Measurements from ENCODE around the gene C2orf76. TPM values are rescaled to one million over a fixed set of nuclear protein-coding genes. Genes with fewer than 3 reads are reported as not detected.
"Not testable (repeated sequence)": the region's sequence is repeated elsewhere in the genome, so short reads cannot be mapped to it uniquely, and the experiment has no call there.

Gene C2orf76
- total and polyA plus RNA-seq, 4 donors, result 17.4 to 29.5 (median 21.3) TPM

GRCh38 chr2:119383410-119384140 lies 16.9 kb upstream of the C2orf76 start:
- no peak overlapping the region for H3K4me3 ChIP-seq (ENCODE audit: low read depth, low read length)
- H3K9me3 ChIP-seq (ENCODE audit: control insufficient read depth, insufficient read depth, low read length), result no peaks in the 10 kb centered on the region
- peak in 1 of 6 donors; percentile 21 for DNase-seq (ENCODE audit: low read depth in 4 of 6, low spot score in 6 of 6)
- 75% methylated on average over 6 of the region's 6 CpGs for WGBS (ENCODE audit: insufficient coverage)
- no peaks in the 10 kb centered on the region for H3K36me3 ChIP-seq (ENCODE audit: control insufficient read depth, insufficient read depth, low read length)
- H3K4me1 ChIP-seq (ENCODE audit: control insufficient read depth, insufficient read depth, low read length), result peaks cover 17% of the 10 kb centered on the region
- H3K27ac ChIP-seq (ENCODE audit: low read depth, low read length), result no peak overlapping the region
- H3K27me3 ChIP-seq (ENCODE audit: control insufficient read depth, insufficient read depth, low read length), result no peaks in the 10 kb centered on the region

GRCh38 chr2:119378566-119378965 lies 11.9 kb upstream of the C2orf76 start:
- WGBS (ENCODE audit: insufficient coverage), result 83% methylated on average over 2 of the region's 6 CpGs
- Histone ChIP-seq H3K4me3 (ENCODE audit: low read depth, low read length) (no peak overlapping the region), H3K36me3 (ENCODE audit: control insufficient read depth, insufficient read depth, low read length) (peaks cover under 1% of the 10 kb centered on the region), H3K27ac (ENCODE audit: low read depth, low read length) (no peak overlapping the region), H3K9me3 (ENCODE audit: control insufficient read depth, insufficient read depth, low read length) (no peaks in the 10 kb centered on the region), H3K4me1 (ENCODE audit: control insufficient read depth, insufficient read depth, low read length) (peaks cover 11% of the 10 kb centered on the region), H3K27me3 (ENCODE audit: control insufficient read depth, insufficient read depth, low read length) (no peaks in the 10 kb centered on the region)
- DNase-seq (ENCODE audit: low read depth in 4 of 6, low spot score in 6 of 6), result no peak

- DNase-seq (ENCODE audit: low read depth in 4 of 6, low spot score in 6 of 6), result no peak
- Histone ChIP-seq H3K9me3 (ENCODE audit: control insufficient read depth, insufficient read depth, low read length) (no peaks in the 10 kb centered on the region), H3K27ac (ENCODE audit: low read depth, low read length) (no peak overlapping the region), H3K4me3 (ENCODE audit: low read depth, low read length) (no peak overlapping the region), H3K4me1 (ENCODE audit: control insufficient read depth, insufficient read depth, low read length) (peaks cover 14% of the 10 kb centered on the region), H3K36me3 (ENCODE audit: control insufficient read depth, insufficient read depth, low read length) (peaks cover 7% of the 10 kb centered on the region), H3K27me3 (ENCODE audit: control insufficient read depth, insufficient read depth, low read length) (no peaks in the 10 kb centered on the region)
- WGBS (ENCODE audit: insufficient coverage), result 51% methylated on average over 5 of the region's 5 CpGs
Observed at GRCh38 chr2:119377993-119378345, 11.3 kb upstream of the C2orf76 start.

- no peak for DNase-seq (ENCODE audit: low read depth in 4 of 6, low spot score in 6 of 6)
- no peaks in the 10 kb centered on the region for H3K27me3 ChIP-seq (ENCODE audit: control insufficient read depth, insufficient read depth, low read length)
- no peak overlapping the region for H3K27ac ChIP-seq (ENCODE audit: low read depth, low read length)
- H3K4me3 ChIP-seq (ENCODE audit: low read depth, low read length), result no peak overlapping the region
- peaks cover 12% of the 10 kb centered on the region for H3K36me3 ChIP-seq (ENCODE audit: control insufficient read depth, insufficient read depth, low read length)
- no peaks in the 10 kb centered on the region for H3K9me3 ChIP-seq (ENCODE audit: control insufficient read depth, insufficient read depth, low read length)
- 92% methylated on average over 3 of the region's 7 CpGs for WGBS (ENCODE audit: insufficient coverage)
- H3K4me1 ChIP-seq (ENCODE audit: control insufficient read depth, insufficient read depth, low read length), result peaks cover 19% of the 10 kb centered on the region
Observed at GRCh38 chr2:119377294-119377992, 10.8 kb upstream of the C2orf76 start.

- no peak overlapping the region for H3K27ac ChIP-seq (ENCODE audit: low read depth, low read length)
- no peaks in the 10 kb centered on the region for H3K9me3 ChIP-seq (ENCODE audit: control insufficient read depth, insufficient read depth, low read length)
- H3K27me3 ChIP-seq (ENCODE audit: control insufficient read depth, insufficient read depth, low read length), result no peaks in the 10 kb centered on the region
- peaks cover 25% of the 10 kb centered on the region for H3K4me1 ChIP-seq (ENCODE audit: control insufficient read depth, insufficient read depth, low read length)
- H3K4me3 ChIP-seq (ENCODE audit: low read depth, low read length), result no peak overlapping the region
- no peak for DNase-seq (ENCODE audit: low read depth in 4 of 6, low spot score in 6 of 6)
- WGBS (ENCODE audit: insufficient coverage), result 100% methylated on average over 5 of the region's 5 CpGs
- peaks cover 16% of the 10 kb centered on the region for H3K36me3 ChIP-seq (ENCODE audit: control insufficient read depth, insufficient read depth, low read length)
Observed at GRCh38 chr2:119376810-119377209, 10.2 kb upstream of the C2orf76 start.

GRCh38 chr2:119376406-119376805 lies 9.8 kb upstream of the C2orf76 start:
- WGBS (ENCODE audit: insufficient coverage), result 98% methylated on average over 4 of the region's 6 CpGs

GRCh38 chr2:119373907-119374745 lies 7.5 kb upstream of the C2orf76 start:
- WGBS (ENCODE audit: insufficient coverage), result no CpG with 5 or more reads among the region's 5 CpGs
- H3K27me3 ChIP-seq (ENCODE audit: control insufficient read depth, insufficient read depth, low read length); DNase-seq (ENCODE audit: low read depth in 4 of 6, low spot score in 6 of 6); H3K9me3 ChIP-seq (ENCODE audit: control insufficient read depth, insufficient read depth, low read length); H3K27ac ChIP-seq (ENCODE audit: low read depth, low read length); H3K4me3 ChIP-seq (ENCODE audit: low read depth, low read length): not testable (repeated sequence)
- H3K36me3 ChIP-seq (ENCODE audit: control insufficient read depth, insufficient read depth, low read length), result peaks cover 18% of the 10 kb centered on the region
- peaks cover 35% of the 10 kb centered on the region for H3K4me1 ChIP-seq (ENCODE audit: control insufficient read depth, insufficient read depth, low read length)

More at GRCh38 chr2:119376406-119376805, 9.8 kb upstream of the C2orf76 start:
- peaks cover 18% of the 10 kb centered on the region for H3K36me3 ChIP-seq (ENCODE audit: control insufficient read depth, insufficient read depth, low read length)
- not testable (repeated sequence) for H3K27me3 ChIP-seq (ENCODE audit: control insufficient read depth, insufficient read depth, low read length); DNase-seq (ENCODE audit: low read depth in 4 of 6, low spot score in 6 of 6); H3K9me3 ChIP-seq (ENCODE audit: control insufficient read depth, insufficient read depth, low read length); H3K27ac ChIP-seq (ENCODE audit: low read depth, low read length); H3K4me3 ChIP-seq (ENCODE audit: low read depth, low read length)
- peaks cover 29% of the 10 kb centered on the region for H3K4me1 ChIP-seq (ENCODE audit: control insufficient read depth, insufficient read depth, low read length)

GRCh38 chr2:119372778-119373568 lies 6.3 kb upstream of the C2orf76 start:
- Histone ChIP-seq H3K36me3 (ENCODE audit: control insufficient read depth, insufficient read depth, low read length) (peaks cover 21% of the 10 kb centered on the region), H3K4me3 (ENCODE audit: low read depth, low read length) (no peak overlapping the region), H3K9me3 (ENCODE audit: control insufficient read depth, insufficient read depth, low read length) (no peaks in the 10 kb centered on the region), H3K4me1 (ENCODE audit: control insufficient read depth, insufficient read depth, low read length) (peaks cover 45% of the 10 kb centered on the region), H3K27me3 (ENCODE audit: control insufficient read depth, insufficient read depth, low read length) (no peaks in the 10 kb centered on the region), H3K27ac (ENCODE audit: low read depth, low read length) (peak overlapping the region; percentile 82)
- WGBS (ENCODE audit: insufficient coverage), result 96% methylated on average over 4 of the region's 7 CpGs
- DNase-seq (ENCODE audit: low read depth in 4 of 6, low spot score in 6 of 6), result no peak

GRCh38 chr2:119371111-119371510 lies 4.5 kb upstream of the C2orf76 start:
- peaks cover 21% of the 10 kb centered on the region for H3K36me3 ChIP-seq (ENCODE audit: control insufficient read depth, insufficient read depth, low read length)
- 40% methylated on average over 5 of the region's 6 CpGs for WGBS (ENCODE audit: insufficient coverage)
- H3K27ac ChIP-seq (ENCODE audit: low read depth, low read length), result peak overlapping the region; percentile 82
- DNase-seq (ENCODE audit: low read depth in 4 of 6, low spot score in 6 of 6), result peak in 5 of 6 donors; percentile 75 to 96 (median 84)
- peaks cover 51% of the 10 kb centered on the region for H3K4me1 ChIP-seq (ENCODE audit: control insufficient read depth, insufficient read depth, low read length)
- no peaks in the 10 kb centered on the region for H3K9me3 ChIP-seq (ENCODE audit: control insufficient read depth, insufficient read depth, low read length)
- H3K4me3 ChIP-seq (ENCODE audit: low read depth, low read length), result no peak overlapping the region
- no peaks in the 10 kb centered on the region for H3K27me3 ChIP-seq (ENCODE audit: control insufficient read depth, insufficient read depth, low read length)
